AG09309 (cell line): ENCODE results near the gene GPX4.
A peak's percentile ranks its signal among the peaks of the same experiment; 100 is the strongest.

Experiments
- DNase-seq: peaks from one replicate; pipeline ENCODE4 v3.0.0-alpha.2; 2010; ENCODE audit warnings: low read depth
- H3K4me3 ChIP-seq: 2 replicates; pipeline ENCODE4 v1.5.1; 2011; ENCODE audit warnings: mild to moderate bottlenecking, low read depth, low read length, moderate library complexity; ENCODE audit not compliant: control insufficient read depth
- TF ChIP-seq, protein P1 (sequence below): IDR thresholded peaks from 2 replicates; pipeline ENCODE4 v1.5.1; 2011; ENCODE audit warnings: mild to moderate bottlenecking, low read depth, low read length, inconsistent platforms; ENCODE audit not compliant: insufficient read depth, control insufficient read depth; ENCODE audit errors: missing control alignments

The GPX4 gene

GRCh38 chr19:1068009-1069001 lies 35.5 kb upstream of the GPX4 start:
- TF ChIP-seq, protein P1, sequence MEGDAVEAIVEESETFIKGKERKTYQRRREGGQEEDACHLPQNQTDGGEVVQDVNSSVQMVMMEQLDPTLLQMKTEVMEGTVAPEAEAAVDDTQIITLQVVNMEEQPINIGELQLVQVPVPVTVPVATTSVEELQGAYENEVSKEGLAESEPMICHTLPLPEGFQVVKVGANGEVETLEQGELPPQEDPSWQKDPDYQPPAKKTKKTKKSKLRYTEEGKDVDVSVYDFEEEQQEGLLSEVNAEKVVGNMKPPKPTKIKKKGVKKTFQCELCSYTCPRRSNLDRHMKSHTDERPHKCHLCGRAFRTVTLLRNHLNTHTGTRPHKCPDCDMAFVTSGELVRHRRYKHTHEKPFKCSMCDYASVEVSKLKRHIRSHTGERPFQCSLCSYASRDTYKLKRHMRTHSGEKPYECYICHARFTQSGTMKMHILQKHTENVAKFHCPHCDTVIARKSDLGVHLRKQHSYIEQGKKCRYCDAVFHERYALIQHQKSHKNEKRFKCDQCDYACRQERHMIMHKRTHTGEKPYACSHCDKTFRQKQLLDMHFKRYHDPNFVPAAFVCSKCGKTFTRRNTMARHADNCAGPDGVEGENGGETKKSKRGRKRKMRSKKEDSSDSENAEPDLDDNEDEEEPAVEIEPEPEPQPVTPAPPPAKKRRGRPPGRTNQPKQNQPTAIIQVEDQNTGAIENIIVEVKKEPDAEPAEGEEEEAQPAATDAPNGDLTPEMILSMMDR, result no peak
- H3K4me3 ChIP-seq, result no peak overlapping the region
- DNase-seq, result no peak

- TF ChIP-seq, protein P1, result no peak
- no peak overlapping the region for H3K4me3 ChIP-seq
- no peak for DNase-seq
Observed at GRCh38 chr19:1069009-1069779, 34.6 kb upstream of the GPX4 start.

DNA sequence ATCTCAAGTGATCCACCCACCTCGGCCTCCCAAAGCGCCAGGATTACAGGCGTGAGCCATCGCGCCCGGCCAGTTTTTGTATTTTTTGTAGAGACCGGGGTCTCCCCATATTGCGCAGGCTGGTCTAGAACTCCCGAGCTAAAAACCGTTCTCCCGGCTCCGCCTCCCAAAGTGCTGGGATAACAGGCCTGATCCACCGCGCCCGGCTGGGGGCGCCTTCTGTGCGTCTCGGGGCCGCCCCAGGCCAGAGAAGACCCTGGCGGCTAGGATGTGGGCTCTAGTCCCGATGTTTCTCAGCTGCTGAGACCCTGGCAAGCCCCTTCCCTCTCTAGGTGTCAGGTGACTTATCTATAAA lies 33.2 kb upstream of the GPX4 start:
- TF ChIP-seq, protein P1, result peak; percentile 33
- no peak for DNase-seq
- H3K4me3 ChIP-seq, result no peak overlapping the region

DNA sequence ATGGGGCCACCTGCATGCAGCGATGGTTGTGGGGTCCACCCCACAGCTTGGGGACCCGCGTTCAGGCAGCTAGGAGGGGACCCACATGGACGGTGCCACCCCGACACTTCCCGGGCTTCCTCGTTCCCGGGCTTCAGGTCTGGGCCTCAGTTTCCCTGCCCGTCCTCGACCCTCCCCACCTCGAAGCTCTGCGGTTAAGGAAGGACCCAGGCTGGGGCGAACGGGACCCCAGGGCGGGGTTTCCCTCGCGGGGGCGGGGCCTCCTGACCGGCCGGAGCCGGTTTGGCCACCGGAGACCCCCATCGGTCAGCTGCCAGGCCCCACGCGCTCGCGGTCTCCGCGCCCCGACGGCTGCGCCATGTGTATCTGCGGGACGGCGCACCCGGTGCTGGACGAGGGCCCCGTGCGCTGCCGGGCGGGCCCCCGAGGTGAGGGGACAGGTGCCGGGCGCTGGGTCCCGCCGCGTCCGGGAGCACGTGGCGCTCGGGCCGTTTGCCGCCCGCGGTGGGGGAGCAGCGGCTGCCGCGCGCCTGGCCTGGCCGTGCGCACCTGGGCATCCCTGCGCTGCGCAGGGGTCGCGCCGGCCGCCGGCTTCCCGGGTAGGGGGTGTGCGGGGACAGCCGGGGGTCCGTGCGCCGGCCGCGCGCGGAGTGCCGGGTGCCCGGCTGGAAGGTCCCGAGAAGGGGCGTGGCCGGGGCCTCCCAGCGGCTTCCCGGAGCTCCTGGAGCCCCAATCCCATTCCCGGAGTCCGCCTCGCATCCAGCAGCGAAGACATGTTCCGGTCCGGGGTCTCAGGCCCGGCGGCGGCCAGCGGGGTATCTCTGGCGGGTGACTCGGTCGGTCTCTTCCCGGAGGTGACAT lies 32.6 kb upstream of the GPX4 start:
- TF ChIP-seq, protein P1, result no peak
- no peak for DNase-seq
- no peak overlapping the region; the same call in 1 of the 2 replicates for H3K4me3 ChIP-seq

- no peak for DNase-seq
- H3K4me3 ChIP-seq, result no peak overlapping the region
- TF ChIP-seq, protein P1, result no peak
Observed at GRCh38 chr19:1072371-1073015, 31.3 kb upstream of the GPX4 start.
